ENCODE measurements around the gene TAGAP. TPM values are rescaled to one million over a fixed set of nuclear protein-coding genes. Genes with fewer than 3 reads are reported as not detected.

The TAGAP gene
- total RNA-seq, 4 donors from 2014 or later = 2.7 to 9.8 (median 4.6) TPM

GRCh38 chr6:159056003-159056402, 11.2 kb upstream of the TAGAP start:
- Histone ChIP-seq H3K36me3 (no peaks in the 10 kb centered on the region), H3K27me3 (peaks cover 0 to 7% of the 10 kb centered on the region in 2 donors), H3K9me3 (no peaks in the 10 kb centered on the region), H3K4me1 (peaks cover 0 to 6% (median 0%) of the 10 kb centered on the region in 4 donors), H3K4me3 (no peak overlapping the region), H3K27ac (peak overlapping the region in 1 of 4 donors; percentile 7)
- no peak for DNase-seq (ENCODE audit: low spot score in 2 of 2)
- TF ChIP-seq EP300 (IDR thresholded peaks at IDR 0.05) = no peak
- TF ChIP-seq CTCF (IDR thresholded peaks at IDR 0.05) = no peak
- no peak for TF ChIP-seq POLR2A (IDR thresholded peaks at IDR 0.05)
- 55 to 64% methylated on average over 3 of the region's 3 CpGs for WGBS, 2 donors

DNA sequence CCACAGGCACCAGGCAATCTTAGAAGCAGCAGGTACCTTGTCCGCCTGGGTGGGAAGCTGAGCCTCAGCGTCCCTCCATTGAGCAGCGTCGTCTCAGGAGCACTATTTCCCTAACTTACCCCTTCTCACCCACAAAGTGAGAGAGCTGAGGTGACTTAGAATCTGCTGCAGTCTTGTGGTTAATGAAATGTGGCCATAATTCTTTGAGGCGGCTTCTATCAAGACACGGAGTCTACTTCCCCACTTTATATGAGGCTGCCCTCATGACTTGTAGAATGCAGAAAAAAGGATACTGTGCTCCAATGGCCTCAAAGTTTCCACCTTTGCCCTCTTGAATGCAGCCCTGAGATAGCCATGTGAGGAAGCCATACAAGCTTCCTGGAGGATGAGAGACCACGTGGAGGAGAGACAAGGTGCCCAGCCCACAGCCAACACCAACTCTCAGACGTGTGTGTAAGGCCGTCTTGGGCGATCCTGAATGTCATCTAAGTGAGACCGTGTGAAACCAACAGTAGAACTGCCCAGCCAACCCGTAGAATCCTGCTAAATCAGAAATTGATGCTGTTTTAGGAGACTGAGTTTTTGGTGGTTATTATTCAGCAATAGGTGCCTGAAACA, 9.1 kb upstream of the TAGAP start:
- no peaks in the 10 kb centered on the region for H3K9me3 ChIP-seq
- WGBS, 2 donors = 87 to 88% methylated on average over 12 of the region's 12 CpGs
- H3K4me1 ChIP-seq = peaks cover 0 to 6% (median 0%) of the 10 kb centered on the region in 4 donors
- H3K27me3 ChIP-seq = peaks cover 0 to 7% of the 10 kb centered on the region in 2 donors
- H3K27ac ChIP-seq = no peak overlapping the region
- H3K36me3 ChIP-seq = no peaks in the 10 kb centered on the region
- no peak overlapping the region for H3K4me3 ChIP-seq
- TF ChIP-seq EP300 (IDR thresholded peaks at IDR 0.05) = no peak
- no peak for TF ChIP-seq POLR2A (IDR thresholded peaks at IDR 0.05)
- no peak for DNase-seq (ENCODE audit: low spot score in 2 of 2)

GRCh38 chr6:159052720-159053119, 7.9 kb upstream of the TAGAP start:
- TF ChIP-seq POLR2A (IDR thresholded peaks at IDR 0.05) (no peak), EP300 (IDR thresholded peaks at IDR 0.05) (no peak), CTCF (IDR thresholded peaks at IDR 0.05) (no peak)
- Histone ChIP-seq H3K4me3 (no peak overlapping the region), H3K36me3 (no peaks in the 10 kb centered on the region), H3K27me3 (peaks cover 0 to 7% of the 10 kb centered on the region in 2 donors), H3K4me1 (peaks cover 0 to 6% (median 0%) of the 10 kb centered on the region in 4 donors), H3K27ac (no peak overlapping the region), H3K9me3 (no peaks in the 10 kb centered on the region)
- DNase-seq (ENCODE audit: low spot score in 2 of 2) = no peak
- WGBS, 2 donors = 44 to 68% methylated on average over 3 of the region's 3 CpGs

GRCh38 chr6:159047891-159048685, 3.3 kb upstream of the TAGAP start:
- 54 to 58% methylated on average over 10 of the region's 10 CpGs for WGBS, 2 donors
- H3K4me3 ChIP-seq = no peak overlapping the region
- peak overlapping the region in 1 of 4 donors; percentile 35 for H3K27ac ChIP-seq

GRCh38 chr6:159045801-159046200, 1.0 kb upstream of the TAGAP start:
- no peak for DNase-seq (ENCODE audit: low spot score in 2 of 2)
- Histone ChIP-seq H3K36me3 (no peaks in the 10 kb centered on the region), H3K4me3 (no peak overlapping the region), H3K4me1 (peaks cover 0 to 13% (median 4%) of the 10 kb centered on the region in 4 donors), H3K27me3 (no peaks in the 10 kb centered on the region), H3K9me3 (no peaks in the 10 kb centered on the region), H3K27ac (no peak overlapping the region)
- TF ChIP-seq EP300 (IDR thresholded peaks at IDR 0.05) (no peak), CTCF (IDR thresholded peaks at IDR 0.05) (no peak), POLR2A (IDR thresholded peaks at IDR 0.05) (no peak)
- 68 to 69% methylated on average over 7 of the region's 7 CpGs for WGBS, 2 donors

More at GRCh38 chr6:159047891-159048685, 3.3 kb upstream of the TAGAP start:
- Histone ChIP-seq H3K4me1 (peaks cover 0 to 4% (median 2%) of the 10 kb centered on the region in 4 donors), H3K36me3 (no peaks in the 10 kb centered on the region), H3K27me3 (no peaks in the 10 kb centered on the region), H3K9me3 (no peaks in the 10 kb centered on the region)
- no peak for TF ChIP-seq POLR2A (IDR thresholded peaks at IDR 0.05)
- TF ChIP-seq CTCF (IDR thresholded peaks at IDR 0.05) = no peak
- TF ChIP-seq EP300 (IDR thresholded peaks at IDR 0.05) = no peak
- no peak for DNase-seq (ENCODE audit: low spot score in 2 of 2)
